SU-DHL-6 (cell line): ENCODE data around the gene CCT2.

Experiments used
- EZH2phosphoT487 ChIP-seq: fragments of 200-600 bp; sonication (generic), shearing (Covaris generic); conservative IDR thresholded peaks from 2 replicates; pipeline ENCODE4 v1.6.1; 2018; ENCODE audit warnings: mild to moderate bottlenecking, antibody characterized with exemption, low read length, moderate library complexity, mixed read lengths
- TF ChIP-seq, protein P1 (sequence below): fragments of 200-600 bp; sonication (generic); IDR thresholded peaks from one replicate; pipeline ENCODE4 v1.5.1; 2017; ENCODE audit warnings: antibody characterized with exemption, mild to moderate bottlenecking, low read length, moderate library complexity; ENCODE audit not compliant: insufficient read depth, poor library complexity, severe bottlenecking

DNA sequence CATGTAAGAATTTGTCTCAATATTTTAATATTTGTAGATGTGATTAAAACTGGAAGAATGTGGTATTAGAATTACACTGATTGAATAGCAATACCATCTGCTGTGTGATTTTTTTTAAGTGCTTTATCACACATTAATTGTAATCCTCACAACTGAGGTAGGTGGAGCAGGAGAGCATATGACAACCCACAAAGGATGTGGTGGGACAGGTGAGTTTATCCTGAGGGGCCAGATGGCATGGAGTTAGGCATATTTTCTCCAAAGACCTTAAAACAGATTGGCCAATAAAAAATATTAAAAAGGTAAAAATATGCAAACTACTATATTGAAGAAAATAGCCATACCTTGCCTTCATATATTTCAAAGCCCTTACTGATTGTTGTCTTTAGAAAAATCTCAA is 17.7 kb downstream of the CCT2 start:
- TF ChIP-seq, protein P1, sequence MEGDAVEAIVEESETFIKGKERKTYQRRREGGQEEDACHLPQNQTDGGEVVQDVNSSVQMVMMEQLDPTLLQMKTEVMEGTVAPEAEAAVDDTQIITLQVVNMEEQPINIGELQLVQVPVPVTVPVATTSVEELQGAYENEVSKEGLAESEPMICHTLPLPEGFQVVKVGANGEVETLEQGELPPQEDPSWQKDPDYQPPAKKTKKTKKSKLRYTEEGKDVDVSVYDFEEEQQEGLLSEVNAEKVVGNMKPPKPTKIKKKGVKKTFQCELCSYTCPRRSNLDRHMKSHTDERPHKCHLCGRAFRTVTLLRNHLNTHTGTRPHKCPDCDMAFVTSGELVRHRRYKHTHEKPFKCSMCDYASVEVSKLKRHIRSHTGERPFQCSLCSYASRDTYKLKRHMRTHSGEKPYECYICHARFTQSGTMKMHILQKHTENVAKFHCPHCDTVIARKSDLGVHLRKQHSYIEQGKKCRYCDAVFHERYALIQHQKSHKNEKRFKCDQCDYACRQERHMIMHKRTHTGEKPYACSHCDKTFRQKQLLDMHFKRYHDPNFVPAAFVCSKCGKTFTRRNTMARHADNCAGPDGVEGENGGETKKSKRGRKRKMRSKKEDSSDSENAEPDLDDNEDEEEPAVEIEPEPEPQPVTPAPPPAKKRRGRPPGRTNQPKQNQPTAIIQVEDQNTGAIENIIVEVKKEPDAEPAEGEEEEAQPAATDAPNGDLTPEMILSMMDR, result no peak
- TF ChIP-seq EZH2phosphoT487, result no peak
